OCI-LY7 (cell line): Measurements from ENCODE around the gene IPPK. TPM values are rescaled to one million over a fixed set of nuclear protein-coding genes. Genes with fewer than 3 reads are reported as not detected.
A peak's percentile ranks its signal among the peaks of the same experiment; 100 is the strongest.

Experiments
- BruUV-seq: library from RNA; stranded (reverse); fragments of 400-500 nt; replicated peaks from 2 replicates; lab custom pipeline; 2021; lab: Mats Ljungman, UMichigan
- CTCF ChIA-PET: fragments of 300-600 bp; sonication (Branson Sonifier 250); formaldehyde crosslinking; loops from one replicate; lab custom pipeline; 2022; ENCODE audit warnings: antibody characterized with exemption; ENCODE audit not compliant: unreplicated experiment; lab: Charles Lee
- POLR2A ChIA-PET: fragments of 300-600 bp; sonication (Branson Sonifier 250); formaldehyde crosslinking; loops from one replicate; lab custom pipeline; 2022; ENCODE audit warnings: antibody characterized with exemption; lab: Charles Lee
- DNase-seq: peaks from one replicate; pipeline ENCODE4 v3.0.0-alpha.2; 2015; ENCODE audit warnings: low spot score
- H2AFZ ChIP-seq: fragments of 200-600 bp; sonication (generic), shearing (Covaris generic); 2 replicates; pipeline ENCODE4 v1.6.1; 2014; ENCODE audit warnings: mild to moderate bottlenecking, antibody characterized with exemption, low read length, moderate library complexity
- H3K27ac ChIP-seq: fragments of 200-600 bp; sonication (generic); 2 replicates; pipeline ENCODE4 v1.5.1; 2014; ENCODE audit warnings: mixed run types, low read depth, mild to moderate bottlenecking, moderate library complexity, low read length, inconsistent platforms; ENCODE audit not compliant: poor library complexity, severe bottlenecking
- H3K36me3 ChIP-seq: fragments of 200-600 bp; sonication (generic); 2 replicates; pipeline ENCODE4 v1.6.1; 2014; ENCODE audit warnings: mild to moderate bottlenecking, antibody characterized with exemption, low read length, moderate library complexity, mixed read lengths; ENCODE audit not compliant: insufficient read depth
- H3K4me1 ChIP-seq: fragments of 200-600 bp; sonication (generic); 2 replicates; pipeline ENCODE4 v1.5.1; 2014; ENCODE audit warnings: mild to moderate bottlenecking, low read length; ENCODE audit not compliant: insufficient read depth, poor library complexity, severe bottlenecking
- H3K4me2 ChIP-seq: fragments of 200-600 bp; sonication (generic); 2 replicates; pipeline ENCODE4 v1.6.1; 2014; ENCODE audit warnings: mild to moderate bottlenecking, low read length
- H3K4me3 ChIP-seq: fragments of 200-600 bp; sonication (generic); 2 replicates; pipeline ENCODE4 v1.5.1; 2014; ENCODE audit warnings: mild to moderate bottlenecking, low read depth, low read length; ENCODE audit not compliant: poor library complexity, severe bottlenecking
- H3K79me2 ChIP-seq: fragments of 200-600 bp; sonication (generic); 2 replicates; pipeline ENCODE4 v1.6.1; 2016; ENCODE audit warnings: low read depth, mild to moderate bottlenecking, low read length, moderate library complexity, mixed read lengths; ENCODE audit not compliant: insufficient read depth
- H3K9me2 ChIP-seq: fragments of 200-600 bp; sonication (generic); 2 replicates; pipeline ENCODE4 v1.6.1; 2016; ENCODE audit warnings: mild to moderate bottlenecking, low read length, mixed read lengths; ENCODE audit not compliant: insufficient read depth
- H3K9me3 ChIP-seq: fragments of 200-600 bp; sonication (generic); 2 replicates; pipeline ENCODE4 v1.6.1; 2014; ENCODE audit warnings: mild to moderate bottlenecking, mixed run types, low read length, mixed read lengths
- H4K20me1 ChIP-seq: fragments of 200-600 bp; sonication (generic); 2 replicates; pipeline ENCODE4 v1.6.1; 2014; ENCODE audit warnings: mild to moderate bottlenecking, antibody characterized with exemption, low read length, moderate library complexity, mixed read lengths; ENCODE audit not compliant: insufficient read depth
- EZH2phosphoT487 ChIP-seq: fragments of 200-600 bp; sonication (generic); IDR thresholded peaks from 2 replicates; pipeline ENCODE4 v1.6.1; 2018; ENCODE audit warnings: low read depth, borderline replicate concordance, mild to moderate bottlenecking, mixed run types, antibody characterized with exemption, low read length, moderate library complexity, mixed read lengths
- intact Hi-C: fragments of 100-400 bp; cut with micrococcal nuclease; formaldehyde crosslinking; loops from one replicate; pipeline ENCODE4 v1.10.0; 2022; ENCODE audit not compliant: unreplicated experiment
- total RNA-seq, 2 experiments: library from RNA; depleted of rRNA in 1 of 2; stranded (reverse); fragments of >200 nt in 1 of 2; shearing (Covaris generic) in 1 of 2; gene quantifications; 2 replicates each; pipeline ENCODE4 v1.2.3, GENCODE V29; 2014 to 2022
- TF ChIP-seq, protein P1 (sequence below): fragments of 200-600 bp; sonication (generic); conservative IDR thresholded peaks from 2 replicates; pipeline ENCODE4 v1.5.1; 2014; ENCODE audit warnings: mild to moderate bottlenecking, antibody characterized with exemption, low read length, moderate library complexity, mixed read lengths

IPPK gene
- total RNA-seq, 2 experiments from 2014 or later, result 10.3 to 12.7 TPM

GRCh38 chr9:92664394-92665152 is 5.4 kb downstream of the IPPK start:
- Histone ChIP-seq H3K4me2 (peak overlapping the region; percentile 13), H3K27ac (no peak overlapping the region), H2AFZ (no peak overlapping the region), H4K20me1 (peaks cover 6% of the 10 kb centered on the region; the same call in 1 of the 2 replicates), H3K4me3 (no peak overlapping the region), H3K9me3 (no peaks in the 10 kb centered on the region), H3K4me1 (peaks cover 18% of the 10 kb centered on the region), H3K36me3 (peaks cover 35% of the 10 kb centered on the region; the same call in 1 of the 2 replicates), H3K79me2 (peaks cover 32% of the 10 kb centered on the region; the same call in 1 of the 2 replicates), H3K9me2 (no peaks in the 10 kb centered on the region)
- BruUV-seq, result no TSS peak
- ChIA-PET CTCF (no interaction called here), POLR2A (no interaction called here)
- TF ChIP-seq, protein P1, sequence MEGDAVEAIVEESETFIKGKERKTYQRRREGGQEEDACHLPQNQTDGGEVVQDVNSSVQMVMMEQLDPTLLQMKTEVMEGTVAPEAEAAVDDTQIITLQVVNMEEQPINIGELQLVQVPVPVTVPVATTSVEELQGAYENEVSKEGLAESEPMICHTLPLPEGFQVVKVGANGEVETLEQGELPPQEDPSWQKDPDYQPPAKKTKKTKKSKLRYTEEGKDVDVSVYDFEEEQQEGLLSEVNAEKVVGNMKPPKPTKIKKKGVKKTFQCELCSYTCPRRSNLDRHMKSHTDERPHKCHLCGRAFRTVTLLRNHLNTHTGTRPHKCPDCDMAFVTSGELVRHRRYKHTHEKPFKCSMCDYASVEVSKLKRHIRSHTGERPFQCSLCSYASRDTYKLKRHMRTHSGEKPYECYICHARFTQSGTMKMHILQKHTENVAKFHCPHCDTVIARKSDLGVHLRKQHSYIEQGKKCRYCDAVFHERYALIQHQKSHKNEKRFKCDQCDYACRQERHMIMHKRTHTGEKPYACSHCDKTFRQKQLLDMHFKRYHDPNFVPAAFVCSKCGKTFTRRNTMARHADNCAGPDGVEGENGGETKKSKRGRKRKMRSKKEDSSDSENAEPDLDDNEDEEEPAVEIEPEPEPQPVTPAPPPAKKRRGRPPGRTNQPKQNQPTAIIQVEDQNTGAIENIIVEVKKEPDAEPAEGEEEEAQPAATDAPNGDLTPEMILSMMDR, result no peak
- TF ChIP-seq EZH2phosphoT487, result no peak
- peak; percentile 12 for DNase-seq
- intact Hi-C loops, result no loop called here

DNA sequence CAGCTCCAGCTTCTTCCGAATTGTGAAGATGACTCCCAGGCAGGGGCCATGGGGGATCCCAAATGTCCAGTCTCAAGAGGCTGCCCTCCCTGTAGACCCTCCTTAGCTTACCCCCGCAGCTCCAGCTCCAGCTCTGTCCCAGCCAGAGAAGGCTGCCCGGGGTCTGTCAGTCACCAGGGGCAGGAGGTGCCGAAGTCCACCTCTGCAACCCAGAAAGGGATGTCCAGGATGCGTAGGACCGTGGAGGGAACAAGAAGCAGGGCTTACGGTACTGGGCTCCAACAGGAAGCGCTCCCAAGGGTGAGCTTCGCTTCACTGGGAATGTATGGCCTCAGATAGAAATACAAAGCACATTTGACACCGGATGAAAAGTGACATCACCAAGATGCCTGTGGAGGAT is 6.0 kb downstream of the IPPK start:
- intact Hi-C loops, result no loop called here
- peaks cover 6% of the 10 kb centered on the region; the same call in 1 of the 2 replicates for H4K20me1 ChIP-seq
- no peak for DNase-seq
- no peak overlapping the region for H3K27ac ChIP-seq
- ChIA-PET POLR2A (no interaction called here), CTCF (no interaction called here)
- no peak overlapping the region for H2AFZ ChIP-seq
- H3K4me1 ChIP-seq, result peaks cover 18% of the 10 kb centered on the region
- H3K79me2 ChIP-seq, result peaks cover 26% of the 10 kb centered on the region; the same call in 1 of the 2 replicates
- H3K9me2 ChIP-seq, result no peaks in the 10 kb centered on the region
- H3K36me3 ChIP-seq, result peaks cover 36% of the 10 kb centered on the region; the same call in 1 of the 2 replicates
- TF ChIP-seq EZH2phosphoT487, result no peak
- TF ChIP-seq, protein P1, result no peak
- no peak overlapping the region for H3K4me3 ChIP-seq
- BruUV-seq, result no TSS peak
- no peak overlapping the region for H3K4me2 ChIP-seq
- no peaks in the 10 kb centered on the region for H3K9me3 ChIP-seq

GRCh38 chr9:92663126-92663525 is 6.8 kb downstream of the IPPK start:
- intact Hi-C loops, result no loop called here
- no TSS peak for BruUV-seq
- no peaks in the 10 kb centered on the region for H3K9me3 ChIP-seq
- no peak overlapping the region for H3K27ac ChIP-seq
- H2AFZ ChIP-seq, result no peak overlapping the region
- no peaks in the 10 kb centered on the region for H3K9me2 ChIP-seq
- ChIA-PET POLR2A (no interaction called here), CTCF (no interaction called here)
- no peak overlapping the region for H3K4me3 ChIP-seq
- H3K36me3 ChIP-seq, result peaks cover 44% of the 10 kb centered on the region
- no peak overlapping the region for H3K4me2 ChIP-seq
- peaks cover 10% of the 10 kb centered on the region for H3K4me1 ChIP-seq
- DNase-seq, result no peak
- peaks cover 18% of the 10 kb centered on the region; the same call in 1 of the 2 replicates for H3K79me2 ChIP-seq
- TF ChIP-seq EZH2phosphoT487, result no peak
- TF ChIP-seq, protein P1, result no peak
- H4K20me1 ChIP-seq, result no peaks in the 10 kb centered on the region
